Naive thymus-derived CD8-positive, alpha-beta T cell (primary cell): ENCODE measurements around the gene NRXN3. TPM values are rescaled to one million over a fixed set of nuclear protein-coding genes. Genes with fewer than 3 reads are reported as not detected.

ENCODE experiments used
- ATAC-seq, 2 donors: fragments of 150-1000 bp; cut with Tn5 transposase in 1 of 2; sonication (Bioruptor Pico), chemical (Tn5 transposase) in 1 of 2; 1 replicate in 1 of 2; 2 replicates in 1 of 2; pipeline ENCODE4 v1.10.0; 2021; ENCODE audit warnings: mild to moderate bottlenecking in 2 of 2, moderate library complexity in 2 of 2
- POLR2A ChIA-PET: fragments of 350-600 bp; sonication (Branson Sonifier 250); formaldehyde crosslinking; loops from one replicate; lab custom pipeline; 2021; ENCODE audit warnings: antibody characterized with exemption; lab: Charles Lee
- DNase-seq, 10 donors: peaks; one replicate each; pipeline versions ENCODE4 v3.0.0 to v3.0.0-alpha.2; 2020 to 2022
- H3K27ac Mint-ChIP-seq, 10 donors: one replicate each; pipeline ENCODE4 v1.8.0; 2020 to 2022; ENCODE audit warnings: mild to moderate bottlenecking in 10 of 10, mixed read lengths in 10 of 10, moderate library complexity in 4 of 10, inconsistent platforms in 1 of 10
- H3K27me3 Mint-ChIP-seq, 5 donors: one replicate each; pipeline ENCODE4 v1.8.0; 2021 to 2022; ENCODE audit warnings: mixed read lengths in 5 of 5
- H3K36me3 Mint-ChIP-seq, 3 donors: one replicate each; pipeline ENCODE4 v1.8.0; 2020 to 2022; ENCODE audit warnings: mixed read lengths in 3 of 3, mild to moderate bottlenecking in 2 of 3, inconsistent platforms in 1 of 3
- H3K4me1 Mint-ChIP-seq, 4 donors: one replicate each; pipeline ENCODE4 v1.8.0; 2021 to 2022; ENCODE audit warnings: mixed read lengths in 4 of 4
- H3K4me3 Mint-ChIP-seq, 10 donors: one replicate each; pipeline ENCODE4 v1.8.0; 2020 to 2022; ENCODE audit warnings: mild to moderate bottlenecking in 10 of 10, mixed read lengths in 10 of 10, moderate library complexity in 6 of 10, inconsistent platforms in 1 of 10
- H3K9me3 Mint-ChIP-seq, 9 donors: one replicate each; pipeline ENCODE4 v1.8.0; 2020 to 2022; ENCODE audit warnings: mixed read lengths in 9 of 9, mild to moderate bottlenecking in 3 of 9, inconsistent platforms in 1 of 9, moderate library complexity in 1 of 9
- polyA plus RNA-seq, 3 donors: library from polyadenylated mRNA; unstranded; fragments of 300-500 nt; fragmentation: Illumina TruSeq; gene quantifications; one replicate each; pipeline ENCODE4 v1.2.3, GENCODE V29; 2021
- total RNA-seq, 8 experiments: library from RNA in 2 of 8; stranded (reverse) in 2 of 8; gene quantifications; one replicate each; pipeline ENCODE4 v1.2.3 and lab custom pipeline; 2021 to 2026

Gene NRXN3
- total and polyA plus RNA-seq, 5 experiments from 2014 or later, result not detected

- ATAC-seq, result peak; percentile 52 to 53
These were observed 428.1 kb downstream of the NRXN3 start for GRCh38 chr14:78598046-78598920.

DNA sequence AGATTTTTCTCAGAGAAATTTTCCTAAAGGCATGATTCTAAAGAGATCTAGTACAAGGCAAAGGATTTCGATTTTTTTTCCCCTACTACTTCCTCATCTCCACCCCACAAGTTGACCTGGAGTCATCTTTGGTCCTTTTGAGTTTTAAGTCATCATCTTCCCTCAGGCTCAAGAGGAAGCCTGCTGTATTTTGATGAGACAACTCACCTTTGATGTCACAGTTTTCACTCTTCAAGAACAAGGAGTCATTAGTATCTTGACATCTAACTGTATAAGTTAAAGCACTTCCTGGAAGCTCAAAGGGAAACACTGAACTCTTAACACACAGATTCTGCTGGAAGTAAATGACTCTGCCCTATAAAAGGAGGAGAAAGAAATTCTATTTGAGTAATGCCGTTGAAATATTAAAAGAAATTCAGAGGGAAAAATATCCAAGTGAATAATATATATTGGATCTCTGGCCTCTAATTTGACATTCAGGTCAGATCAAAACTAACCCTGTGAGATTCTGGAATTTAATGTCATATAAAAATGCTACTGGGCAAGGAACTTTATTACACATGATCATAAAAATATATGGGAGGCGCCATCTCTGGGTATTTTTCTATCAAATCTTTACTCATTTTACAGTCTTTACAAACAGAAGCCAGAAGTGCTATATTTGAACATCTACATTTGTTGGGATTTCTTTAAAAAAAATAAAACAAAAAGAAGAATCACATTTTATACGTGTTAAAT is 435.0 kb downstream of the NRXN3 start:
- ATAC-seq, result no peak
- no peaks in the 10 kb centered on the region for H3K36me3 Mint-ChIP-seq
- peaks cover 5 to 13% (median 10%) of the 10 kb centered on the region in 5 donors for H3K27me3 Mint-ChIP-seq
- no peak for DNase-seq
- no peak overlapping the region for H3K27ac Mint-ChIP-seq
- POLR2A ChIA-PET, result no interaction called here
- no peaks in the 10 kb centered on the region for H3K4me1 Mint-ChIP-seq
- H3K4me3 Mint-ChIP-seq, result no peak overlapping the region
- no peaks in the 10 kb centered on the region for H3K9me3 Mint-ChIP-seq

More at GRCh38 chr14:78598046-78598920, 428.1 kb downstream of the NRXN3 start:
- no peak overlapping the region for H3K4me3 Mint-ChIP-seq
- POLR2A ChIA-PET, result no interaction called here
- H3K36me3 Mint-ChIP-seq, result no peaks in the 10 kb centered on the region
- DNase-seq, result peak in 8 of 10 donors; percentile 3 to 39 (median 15)
- peaks cover 3 to 23% (median 13%) of the 10 kb centered on the region in 5 donors for H3K27me3 Mint-ChIP-seq
- H3K27ac Mint-ChIP-seq, result peak overlapping the region in 1 of 10 donors; percentile 80
- no peaks in the 10 kb centered on the region for H3K9me3 Mint-ChIP-seq
- H3K4me1 Mint-ChIP-seq, result no peaks in the 10 kb centered on the region

DNA sequence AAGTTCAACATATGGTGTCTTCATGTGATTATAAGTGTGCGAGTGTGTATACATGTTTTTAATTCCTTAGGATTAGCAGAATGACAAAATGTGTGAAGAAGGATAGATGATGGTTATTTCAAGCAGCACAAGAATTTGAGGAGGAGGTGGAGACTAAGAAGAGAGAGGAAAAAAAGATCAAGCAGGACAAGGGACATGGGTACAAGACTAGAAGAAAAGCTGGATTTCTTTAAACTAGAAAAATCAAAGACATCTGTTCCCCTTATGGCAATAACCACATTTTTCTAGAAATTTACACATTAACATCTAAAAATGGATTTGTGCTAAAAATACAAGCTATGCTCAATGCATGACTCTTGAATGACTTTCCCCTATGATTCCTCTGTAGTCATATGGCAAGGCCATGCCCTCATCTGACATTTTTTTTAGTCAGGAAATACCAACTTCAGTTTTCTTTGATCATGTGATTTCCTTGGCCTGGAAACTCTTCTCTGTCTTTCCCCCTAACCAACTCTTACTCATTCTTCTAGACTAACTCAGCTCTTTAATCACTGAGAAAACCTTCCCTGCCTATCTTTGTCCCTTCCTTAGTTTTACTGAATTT is 435.8 kb downstream of the NRXN3 start:
- POLR2A ChIA-PET, result no interaction called here
- Mint-ChIP-seq H3K36me3 (no peaks in the 10 kb centered on the region), H3K27me3 (peaks cover 5 to 12% (median 11%) of the 10 kb centered on the region in 5 donors), H3K4me1 (no peaks in the 10 kb centered on the region), H3K9me3 (no peaks in the 10 kb centered on the region), H3K27ac (no peak overlapping the region), H3K4me3 (no peak overlapping the region)
- no peak for DNase-seq
- no peak for ATAC-seq

- H3K27me3 Mint-ChIP-seq, result peaks cover 8 to 13% (median 12%) of the 10 kb centered on the region in 5 donors
- no peaks in the 10 kb centered on the region for H3K9me3 Mint-ChIP-seq
- DNase-seq (no peak), ATAC-seq (no peak)
- POLR2A ChIA-PET, result no interaction called here
- H3K4me3 Mint-ChIP-seq, result no peak overlapping the region
- H3K27ac Mint-ChIP-seq, result peak overlapping the region in 1 of 10 donors; percentile 1
- no peaks in the 10 kb centered on the region for H3K4me1 Mint-ChIP-seq
- H3K36me3 Mint-ChIP-seq, result no peaks in the 10 kb centered on the region
These were observed 439.0 kb downstream of the NRXN3 start for GRCh38 chr14:78608998-78609787.

DNA sequence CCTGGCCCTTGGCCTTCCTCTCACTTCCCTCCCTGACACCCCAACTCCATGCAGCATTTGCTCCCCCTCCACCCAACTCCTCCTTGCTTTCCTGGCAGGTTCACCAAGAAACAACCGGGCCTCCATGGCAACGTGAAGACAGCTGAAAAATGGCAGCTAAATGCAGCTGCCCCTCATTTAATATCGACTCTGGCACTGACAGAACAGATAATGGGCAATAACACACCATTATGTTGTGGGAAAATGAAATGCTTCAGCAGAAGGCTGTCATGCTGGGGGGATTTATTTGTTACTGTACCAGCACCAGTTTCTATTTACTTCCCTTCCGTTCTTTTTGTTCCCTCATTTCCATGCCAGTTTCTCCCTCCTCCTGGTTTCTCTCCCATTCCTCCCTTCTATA is 440.8 kb downstream of the NRXN3 start:
- peaks cover 0 to 2% (median 0%) of the 10 kb centered on the region in 9 donors for H3K9me3 Mint-ChIP-seq
- POLR2A ChIA-PET, result no interaction called here
- no peak overlapping the region for H3K4me3 Mint-ChIP-seq
- H3K36me3 Mint-ChIP-seq, result no peaks in the 10 kb centered on the region
- ATAC-seq, result no peak
- DNase-seq, result no peak
- H3K27me3 Mint-ChIP-seq, result peaks cover 8 to 17% (median 12%) of the 10 kb centered on the region in 5 donors
- H3K4me1 Mint-ChIP-seq, result no peaks in the 10 kb centered on the region
- H3K27ac Mint-ChIP-seq, result no peak overlapping the region

DNA sequence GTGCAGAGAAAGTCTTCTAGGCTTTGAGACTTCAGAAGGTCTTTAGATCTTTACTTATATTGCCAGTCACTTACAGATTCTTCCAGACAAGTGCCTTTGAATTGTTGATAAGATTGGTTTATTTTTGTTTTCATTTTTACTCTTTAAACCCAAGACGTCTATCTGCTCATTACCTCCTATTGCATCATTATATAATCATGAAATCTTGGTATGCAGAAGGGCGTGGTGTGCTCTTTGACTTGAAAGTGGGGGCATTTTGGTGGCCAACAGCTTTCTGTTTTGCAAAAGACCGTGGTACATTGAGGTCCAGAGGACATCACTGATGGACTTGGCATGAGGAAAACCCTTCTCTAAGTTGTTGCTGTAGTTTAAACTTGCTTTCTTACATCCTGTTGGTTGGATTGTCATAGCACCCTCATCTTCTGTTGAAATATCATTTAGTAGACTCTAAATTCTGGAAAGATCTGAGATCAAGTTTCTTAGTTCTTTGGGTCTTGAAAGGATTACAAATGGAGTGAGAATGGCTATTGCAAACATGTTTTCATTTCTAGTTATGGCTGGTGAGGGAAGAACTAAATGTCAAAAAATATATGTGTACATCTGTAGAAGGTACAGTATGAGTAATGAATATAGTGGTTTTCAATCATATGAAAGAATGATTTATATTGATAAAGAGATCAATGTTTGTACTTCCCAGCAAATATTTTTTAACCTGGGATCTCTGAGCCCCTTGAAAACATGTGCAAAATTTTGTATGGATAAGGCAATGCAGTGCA is 441.8 kb downstream of the NRXN3 start:
- H3K27ac Mint-ChIP-seq, result no peak overlapping the region
- ATAC-seq, result no peak
- H3K27me3 Mint-ChIP-seq, result peaks cover 8 to 23% (median 12%) of the 10 kb centered on the region in 5 donors
- no peak overlapping the region for H3K4me3 Mint-ChIP-seq
- no peaks in the 10 kb centered on the region for H3K36me3 Mint-ChIP-seq
- no peak for DNase-seq
- POLR2A ChIA-PET, result no interaction called here
- peaks cover 0 to 7% (median 0%) of the 10 kb centered on the region in 9 donors for H3K9me3 Mint-ChIP-seq
- H3K4me1 Mint-ChIP-seq, result peaks cover 0 to 2% (median 0%) of the 10 kb centered on the region in 4 donors

DNA sequence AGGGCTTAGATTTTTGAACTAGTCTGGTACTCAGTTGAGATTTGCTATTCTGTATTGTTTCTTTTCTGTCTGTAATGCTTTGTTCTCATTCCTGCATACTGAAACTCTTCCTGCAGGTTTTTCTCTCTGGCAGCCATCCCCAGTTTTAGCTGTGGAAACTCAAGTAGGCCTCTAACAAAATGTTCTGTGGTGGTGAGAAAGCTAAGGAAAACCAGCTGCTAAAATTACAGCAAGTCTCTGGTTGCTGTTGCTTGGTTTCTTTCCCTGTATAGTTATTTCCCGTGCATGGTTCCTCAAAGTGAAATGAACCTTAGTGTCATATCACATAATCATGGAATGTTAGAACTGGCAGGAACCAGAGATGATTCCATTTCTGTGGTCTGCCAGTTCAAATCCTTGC is 442.5 kb downstream of the NRXN3 start:
- H3K4me1 Mint-ChIP-seq, result peaks cover 0 to 2% (median 0%) of the 10 kb centered on the region in 4 donors

GRCh38 chr14:78614593-78614992 is 444.4 kb downstream of the NRXN3 start:
- H3K27me3 Mint-ChIP-seq, result peaks cover 0 to 16% (median 7%) of the 10 kb centered on the region in 5 donors
- H3K27ac Mint-ChIP-seq, result no peak overlapping the region
- DNase-seq (no peak), ATAC-seq (no peak)
- H3K4me3 Mint-ChIP-seq, result no peak overlapping the region
- H3K36me3 Mint-ChIP-seq, result no peaks in the 10 kb centered on the region
- peaks cover 0 to 2% (median 0%) of the 10 kb centered on the region in 4 donors for H3K4me1 Mint-ChIP-seq
- H3K9me3 Mint-ChIP-seq, result peaks cover 0 to 7% (median 0%) of the 10 kb centered on the region in 9 donors
- POLR2A ChIA-PET, result no interaction called here

More for the DNA sequence above, 442.5 kb downstream of the NRXN3 start:
- Mint-ChIP-seq H3K27me3 (peaks cover 8 to 23% (median 12%) of the 10 kb centered on the region in 5 donors), H3K4me3 (no peak overlapping the region), H3K27ac (no peak overlapping the region), H3K36me3 (no peaks in the 10 kb centered on the region), H3K9me3 (peaks cover 0 to 7% (median 0%) of the 10 kb centered on the region in 9 donors)
- no peak for ATAC-seq
- no peak for DNase-seq
- POLR2A ChIA-PET, result no interaction called here

DNA sequence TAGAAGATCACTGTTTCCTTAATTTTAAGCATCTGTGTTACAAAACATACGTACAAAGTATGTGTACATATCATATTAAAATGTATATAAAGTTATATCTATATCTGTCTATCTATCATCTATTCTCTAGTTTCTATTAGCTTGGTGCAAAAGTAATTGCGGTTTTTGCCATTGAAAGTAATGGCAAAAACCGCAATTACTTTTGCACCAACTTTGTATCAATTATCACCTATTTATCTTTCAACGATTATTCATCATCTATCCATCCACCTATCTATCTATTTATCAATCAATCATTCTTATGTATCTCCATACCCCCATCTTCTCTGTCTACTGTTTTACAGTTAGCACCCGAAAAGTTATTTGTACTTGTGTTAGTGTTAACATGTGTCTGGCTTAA is 447.6 kb downstream of the NRXN3 start:
- H3K9me3 Mint-ChIP-seq, result peaks cover 0 to 7% (median 0%) of the 10 kb centered on the region in 9 donors
- H3K4me1 Mint-ChIP-seq, result peaks cover 0 to 2% (median 0%) of the 10 kb centered on the region in 4 donors
- ATAC-seq (no peak), DNase-seq (no peak)
- H3K36me3 Mint-ChIP-seq, result no peaks in the 10 kb centered on the region
- no peak overlapping the region for H3K27ac Mint-ChIP-seq
- no peak overlapping the region for H3K4me3 Mint-ChIP-seq
- peaks cover 0 to 10% (median 1%) of the 10 kb centered on the region in 5 donors for H3K27me3 Mint-ChIP-seq
- POLR2A ChIA-PET, result no interaction called here

DNA sequence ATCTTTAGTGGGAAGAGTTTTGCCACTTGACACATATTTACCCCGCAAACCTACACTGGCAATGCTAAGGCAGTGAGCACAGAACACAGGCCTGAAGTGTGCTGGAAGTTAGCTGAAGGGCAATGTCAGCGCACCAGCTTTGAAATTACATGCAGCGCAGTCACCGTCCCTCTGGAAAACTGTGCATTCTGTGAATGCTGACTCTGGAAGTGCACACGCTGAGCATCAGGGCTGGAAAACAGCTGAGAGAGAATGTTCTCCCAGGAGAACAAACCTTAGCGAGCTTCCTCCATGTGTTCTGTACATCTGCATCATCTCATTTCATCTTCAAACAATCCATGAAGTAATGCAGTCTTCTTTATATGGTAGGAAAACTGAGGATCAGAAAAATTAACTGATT is 448.2 kb downstream of the NRXN3 start:
- Mint-ChIP-seq H3K4me3 (no peak overlapping the region), H3K9me3 (peaks cover 0 to 7% (median 0%) of the 10 kb centered on the region in 9 donors), H3K27ac (no peak overlapping the region), H3K27me3 (peaks cover 0 to 10% (median 1%) of the 10 kb centered on the region in 5 donors), H3K36me3 (no peaks in the 10 kb centered on the region), H3K4me1 (peaks cover 0 to 2% (median 0%) of the 10 kb centered on the region in 4 donors)
- ATAC-seq (no peak), DNase-seq (no peak)
- POLR2A ChIA-PET, result no interaction called here

DNA sequence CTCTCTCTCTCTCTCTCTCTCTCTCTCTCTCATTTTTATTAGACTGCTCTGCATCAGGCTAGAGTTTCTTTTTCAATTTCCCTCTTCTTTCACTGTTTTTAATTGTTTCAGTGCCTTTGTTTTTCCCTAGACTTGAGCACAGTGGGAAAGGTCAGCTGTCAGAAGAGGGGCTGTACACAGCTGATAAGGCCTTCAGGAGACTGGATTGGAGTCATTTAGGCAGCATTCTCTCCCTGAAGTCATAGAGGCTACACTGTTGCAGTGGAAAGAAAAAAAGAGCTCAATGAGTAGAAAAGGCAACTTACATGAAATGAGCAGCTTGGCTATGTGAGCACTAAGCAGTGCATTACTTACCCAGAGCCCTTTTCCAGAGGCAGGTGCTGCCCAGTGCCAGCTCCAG is 456.9 kb downstream of the NRXN3 start:
- H3K4me1 Mint-ChIP-seq, result no peaks in the 10 kb centered on the region
- no peaks in the 10 kb centered on the region for H3K36me3 Mint-ChIP-seq
- POLR2A ChIA-PET, result no interaction called here
- DNase-seq, result no peak
- no peak for ATAC-seq
- H3K27ac Mint-ChIP-seq, result no peak overlapping the region
- peaks cover 0 to 28% (median 7%) of the 10 kb centered on the region in 5 donors for H3K27me3 Mint-ChIP-seq
- H3K9me3 Mint-ChIP-seq, result peaks cover 0 to 14% (median 0%) of the 10 kb centered on the region in 9 donors
- no peak overlapping the region for H3K4me3 Mint-ChIP-seq
